Colonic mucosa (tissue), 4 donors: Measurements from ENCODE around the gene CHRNE. TPM values are rescaled to one million over a fixed set of nuclear protein-coding genes. Genes with fewer than 3 reads are reported as not detected.

Experiments
- DNase-seq: peaks from one replicate; pipeline ENCODE4 v3.0.0-alpha.2; 2020
- H3K27ac ChIP-seq: fragments of 200-600 bp; one replicate; pipeline ENCODE4 v1.8.0; 2021
- H3K27me3 ChIP-seq: fragments of 200-600 bp; one replicate; pipeline ENCODE4 v1.8.0; 2021
- H3K36me3 ChIP-seq: fragments of 200-600 bp; one replicate; pipeline ENCODE4 v1.8.0; 2021
- H3K4me1 ChIP-seq: fragments of 200-600 bp; one replicate; pipeline ENCODE4 v1.8.0; 2021; ENCODE audit warnings: mild to moderate bottlenecking
- H3K4me3 ChIP-seq: fragments of 200-600 bp; one replicate; pipeline ENCODE4 v1.8.0; 2021
- H3K9ac ChIP-seq, 2 donors: one replicate each; pipeline ENCODE4 v1.7.0; 2013; ENCODE audit warnings: control low read depth in 2 of 2, low read depth in 2 of 2, low read length in 2 of 2
- H3K9me3 ChIP-seq: fragments of 200-600 bp; one replicate; pipeline ENCODE4 v1.8.0; 2021
- intact Hi-C: fragments of 100-400 bp; cut with DNase I; formaldehyde crosslinking; loops from one replicate; pipeline ENCODE4 v1.14.1; 2022
- total RNA-seq, 2 donors: library from RNA; stranded (reverse); fragmentation: NEBNext Ultra II Directional in 1 of 2; extraction: Animal tissue kit (Norgen Biotek cat#: 25700) in 1 of 2; gene quantifications; one replicate each; pipeline ENCODE4 v1.2.1, GENCODE V29; 2021
- TF ChIP-seq, protein P1 (sequence below): fragments of 200-600 bp; IDR thresholded peaks from one replicate; pipeline ENCODE4 v1.8.0; 2022; ENCODE audit warnings: antibody characterized with exemption, mild to moderate bottlenecking
- donor health status: healthy.
- donor health status: DM: no; HTN: no; CAD: no.
- donor health status: DM: no; HTN: no; CAD: no.

CHRNE gene
- total RNA-seq, 2 donors from 2014 or later = 1.1 TPM; not detected in 1

DNA sequence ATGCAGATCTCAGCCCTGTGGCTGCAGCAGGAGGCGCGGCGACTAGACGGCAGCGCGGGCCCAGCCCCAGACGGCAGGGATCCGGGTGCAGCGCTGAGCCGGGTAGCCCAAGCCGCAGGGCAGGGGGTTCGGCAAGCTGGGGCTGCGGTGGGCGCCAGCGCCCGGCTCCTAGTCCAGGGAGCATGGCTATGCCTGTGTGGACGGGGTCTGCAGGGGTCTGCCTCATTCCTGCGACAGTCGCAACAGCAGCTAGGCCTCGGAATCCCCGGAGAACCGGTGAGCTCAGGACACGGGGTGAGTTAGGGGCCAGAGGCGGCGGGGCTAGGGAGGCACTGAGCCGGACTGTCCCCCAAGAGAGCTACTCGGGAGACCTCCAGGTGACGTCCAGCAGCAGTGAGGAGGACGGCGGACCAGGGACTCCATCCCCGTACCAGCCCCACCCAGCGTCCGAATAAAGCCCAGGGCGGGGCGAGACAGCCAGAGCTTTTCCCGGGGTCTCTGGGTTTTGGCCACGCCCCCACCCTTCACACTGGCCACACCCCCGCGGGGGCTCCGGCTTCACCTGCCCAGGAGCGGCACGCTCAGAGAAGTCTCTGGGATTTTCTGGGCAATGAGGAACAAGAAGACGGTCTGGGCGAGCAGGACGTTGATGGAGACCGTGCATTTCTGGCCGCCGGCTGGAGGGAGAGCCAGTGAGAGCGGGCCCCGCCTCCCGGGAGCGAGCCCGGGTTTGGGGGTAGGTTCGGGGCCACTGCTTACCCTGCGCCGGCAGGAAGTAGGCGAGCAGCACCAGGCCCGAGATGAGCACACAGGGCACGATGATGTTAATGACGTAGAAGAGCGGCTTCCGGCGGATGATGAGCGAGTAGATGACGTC is 2.4 kb downstream of the CHRNE start:
- Histone ChIP-seq H3K27ac (no peak overlapping the region), H3K27me3 (peaks cover 3% of the 10 kb centered on the region), H3K9ac (peak overlapping the region; percentile 75 to 82), H3K36me3 (no peaks in the 10 kb centered on the region), H3K4me3 (peak overlapping the region; percentile 58), H3K9me3 (no peaks in the 10 kb centered on the region), H3K4me1 (peaks cover 14% of the 10 kb centered on the region)
- TF ChIP-seq, protein P1, sequence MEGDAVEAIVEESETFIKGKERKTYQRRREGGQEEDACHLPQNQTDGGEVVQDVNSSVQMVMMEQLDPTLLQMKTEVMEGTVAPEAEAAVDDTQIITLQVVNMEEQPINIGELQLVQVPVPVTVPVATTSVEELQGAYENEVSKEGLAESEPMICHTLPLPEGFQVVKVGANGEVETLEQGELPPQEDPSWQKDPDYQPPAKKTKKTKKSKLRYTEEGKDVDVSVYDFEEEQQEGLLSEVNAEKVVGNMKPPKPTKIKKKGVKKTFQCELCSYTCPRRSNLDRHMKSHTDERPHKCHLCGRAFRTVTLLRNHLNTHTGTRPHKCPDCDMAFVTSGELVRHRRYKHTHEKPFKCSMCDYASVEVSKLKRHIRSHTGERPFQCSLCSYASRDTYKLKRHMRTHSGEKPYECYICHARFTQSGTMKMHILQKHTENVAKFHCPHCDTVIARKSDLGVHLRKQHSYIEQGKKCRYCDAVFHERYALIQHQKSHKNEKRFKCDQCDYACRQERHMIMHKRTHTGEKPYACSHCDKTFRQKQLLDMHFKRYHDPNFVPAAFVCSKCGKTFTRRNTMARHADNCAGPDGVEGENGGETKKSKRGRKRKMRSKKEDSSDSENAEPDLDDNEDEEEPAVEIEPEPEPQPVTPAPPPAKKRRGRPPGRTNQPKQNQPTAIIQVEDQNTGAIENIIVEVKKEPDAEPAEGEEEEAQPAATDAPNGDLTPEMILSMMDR = no peak
- intact Hi-C loops = loop anchor here (5.0 kb wide), 1 partner anchor 72 kb away; no protein-coding TSS in a partner anchor
- DNase-seq = peak; percentile 62

DNA sequence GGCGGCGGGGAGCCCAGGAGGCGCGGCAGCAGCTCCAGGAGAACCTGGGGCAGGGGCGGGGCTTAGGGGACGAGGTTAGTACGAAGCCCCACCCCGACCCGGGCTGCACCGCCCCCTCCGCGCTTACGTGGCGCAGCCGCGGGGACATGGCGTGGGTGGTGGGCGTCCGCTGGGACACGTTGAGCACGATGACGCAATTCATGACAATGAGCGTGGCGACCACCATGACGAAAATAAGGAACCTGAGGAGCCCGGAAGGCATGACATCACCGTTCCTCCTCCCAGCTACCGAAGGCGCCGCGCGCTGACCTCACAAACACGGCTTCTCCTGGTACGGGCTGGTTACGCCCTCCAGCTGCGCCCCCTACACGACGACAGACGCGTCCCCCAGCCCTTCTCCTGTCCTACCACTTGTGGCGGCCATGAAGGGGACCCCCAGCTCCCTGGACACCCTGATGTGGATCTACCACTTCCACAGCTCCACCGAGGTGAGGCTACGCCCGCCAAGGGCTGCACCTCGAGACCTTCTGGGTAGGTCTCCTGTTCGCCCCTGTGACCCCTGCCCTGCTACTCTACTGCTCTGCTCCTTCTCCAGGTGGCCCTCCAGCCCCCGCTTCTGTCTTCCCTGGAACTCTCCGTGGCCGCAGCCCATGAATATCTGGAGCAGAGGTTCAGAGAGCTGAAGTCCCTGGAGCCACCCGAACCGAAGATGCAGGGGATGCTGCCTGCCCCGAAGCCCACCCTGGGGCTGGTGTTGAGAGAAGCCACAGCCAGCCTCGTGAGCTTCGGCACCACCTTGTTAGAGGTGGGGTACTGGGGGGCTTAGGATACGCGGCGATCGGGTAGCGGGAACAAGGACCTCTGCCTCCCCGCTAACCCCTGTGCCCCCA is 3.3 kb downstream of the CHRNE start, which contains the start of gene C17orf107:
Gene C17orf107 (plus strand): TSS at position 196 of the 890 bp plus-strand sequence. CDS start 227 bp downstream, at position 423.
- no peak within 1 kb of the TSS for H3K27ac ChIP-seq
- TF ChIP-seq, protein P1 = no peak
- DNase-seq = peak; percentile 91

GRCh38 chr17:4898927-4899326 is 4.0 kb downstream of the CHRNE start:
- Histone ChIP-seq H3K27me3 (peaks cover 3% of the 10 kb centered on the region), H3K27ac (no peak overlapping the region), H3K9me3 (no peaks in the 10 kb centered on the region), H3K9ac (peak overlapping the region; percentile 75 to 82), H3K4me3 (peak overlapping the region; percentile 58), H3K36me3 (peaks cover 9% of the 10 kb centered on the region), H3K4me1 (peaks cover 14% of the 10 kb centered on the region)
- TF ChIP-seq, protein P1 = no peak
- DNase-seq = no peak
- intact Hi-C loops = no loop called here

More for the DNA sequence above, 3.3 kb downstream of the CHRNE start, which contains the start of gene C17orf107:
- Histone ChIP-seq H3K4me1 (peaks cover 14% of the 10 kb centered on the region), H3K9ac (peak within 1 kb of the TSS; percentile 75 to 82), H3K4me3 (peak within 1 kb of the TSS; percentile 58), H3K36me3 (peaks cover 4% of the 10 kb centered on the region), H3K9me3 (no peaks in the 10 kb centered on the region), H3K27me3 (peaks cover 3% of the 10 kb centered on the region)
- intact Hi-C loops = loop anchor here (5.0 kb wide), 1 partner anchor 73 kb away; no protein-coding TSS in a partner anchor

- Histone ChIP-seq H3K36me3 (peaks cover 15% of the 10 kb centered on the region), H3K27me3 (peaks cover 3% of the 10 kb centered on the region), H3K4me1 (peaks cover 14% of the 10 kb centered on the region), H3K9me3 (no peaks in the 10 kb centered on the region), H3K4me3 (no peak overlapping the region), H3K9ac (no peak overlapping the region), H3K27ac (no peak overlapping the region)
- TF ChIP-seq, protein P1 = no peak
- no peak for DNase-seq
- intact Hi-C loops = no loop called here
Observed at GRCh38 chr17:4898351-4898750, 4.5 kb downstream of the CHRNE start.

- no peaks in the 10 kb centered on the region for H3K9me3 ChIP-seq
- H3K27ac ChIP-seq = no peak overlapping the region
- TF ChIP-seq, protein P1 = no peak
- peaks cover 3% of the 10 kb centered on the region for H3K27me3 ChIP-seq
- H3K36me3 ChIP-seq = peaks cover 20% of the 10 kb centered on the region
- H3K4me1 ChIP-seq = peaks cover 14% of the 10 kb centered on the region
- DNase-seq = no peak
- H3K9ac ChIP-seq = no peak overlapping the region
- intact Hi-C loops = no loop called here
- H3K4me3 ChIP-seq = no peak overlapping the region
Observed at GRCh38 chr17:4897785-4898184, 5.1 kb downstream of the CHRNE start.
